MM.1S (cell line): ENCODE data around the gene GUCY2C.

Source experiments
- CTCF ChIP-seq: fragments of 300-600 bp; sonication (generic); IDR thresholded peaks from 2 replicates; pipeline ENCODE4 v1.5.1; 2016; ENCODE audit warnings: antibody characterized with exemption, low read length, mixed read lengths
- EZH2 ChIP-seq: fragments of 300-600 bp; sonication (generic); optimal IDR thresholded peaks from 2 replicates; pipeline ENCODE3; 2017; ENCODE audit warnings: low read depth, mild to moderate bottlenecking, antibody characterized with exemption, low read length, mixed read lengths
- EZH2phosphoT487 ChIP-seq: fragments of 300-600 bp; sonication (generic); IDR thresholded peaks from 2 replicates; pipeline ENCODE4 v1.6.1; 2018; ENCODE audit warnings: antibody characterized with exemption, low read length

- peak; percentile 70 for TF ChIP-seq CTCF
- no peak for TF ChIP-seq EZH2
- TF ChIP-seq EZH2phosphoT487 = no peak
Measured at GRCh38 chr12:14723763-14724162, 27.4 kb upstream of the GUCY2C start.
